GM12878 (cell line): Measurements from ENCODE around the gene OPN4. TPM values are rescaled to one million over a fixed set of nuclear protein-coding genes. Genes with fewer than 3 reads are reported as not detected.

Experiments
- CREM ChIP-seq: IDR thresholded peaks from 2 replicates; pipeline ENCODE4 v1.6.1; 2014; ENCODE audit warnings: antibody characterized with exemption, low read depth
- E4F1 ChIP-seq: fragments of 450-650 bp; IDR thresholded peaks from 2 replicates; pipeline ENCODE4 v1.6.1; 2018; ENCODE audit warnings: borderline replicate concordance, mild to moderate bottlenecking; ENCODE audit not compliant: partially characterized antibody
- EED ChIP-seq: sonication (generic); IDR thresholded peaks from 2 replicates; pipeline ENCODE4 v1.6.1; 2016; ENCODE audit warnings: antibody characterized with exemption, low read depth
- EP300 ChIP-seq, 2 experiments: fragments of 150-350 bp in 1 of 2; IDR thresholded peaks; 2 replicates each; pipeline ENCODE4 v1.6.1; 2011 to 2012; ENCODE audit warnings: low read depth in 2 of 2, low read length in 2 of 2, borderline replicate concordance in 1 of 2, improper control_type of control experiment in 1 of 2, inconsistent platforms in 1 of 2; ENCODE audit not compliant: control insufficient read depth in 1 of 2
- FOXM1 ChIP-seq: IDR thresholded peaks from 2 replicates; pipeline ENCODE4 v1.6.1; 2012; ENCODE audit warnings: low read depth, mild to moderate bottlenecking, inconsistent platforms, low read length, moderate library complexity
- HCFC1 ChIP-seq: fragments of 150-350 bp; IDR thresholded peaks from 2 replicates; pipeline ENCODE4 v1.6.1; 2014; ENCODE audit warnings: low read length
- IRF5 ChIP-seq: fragments of 450-650 bp; IDR thresholded peaks from 2 replicates; pipeline ENCODE4 v1.6.1; 2017; ENCODE audit warnings: borderline replicate concordance
- MLLT1 ChIP-seq: fragments of 450-650 bp; IDR thresholded peaks from 2 replicates; pipeline ENCODE4 v1.6.1; 2016; ENCODE audit warnings: mild to moderate bottlenecking
- NBN ChIP-seq: fragments of 450-650 bp; IDR thresholded peaks from 2 replicates; pipeline ENCODE4 v1.6.1; 2016
- NR2F1 ChIP-seq: fragments of 450-650 bp; conservative IDR thresholded peaks from 2 replicates; pipeline ENCODE4 v1.6.1; 2017; ENCODE audit warnings: mild to moderate bottlenecking
- POLR2AphosphoS5 ChIP-seq: IDR thresholded peaks from 2 replicates; pipeline ENCODE4 v1.6.1; 2011; ENCODE audit warnings: mild to moderate bottlenecking, low read length, inconsistent platforms
- SKIL ChIP-seq: fragments of 450-650 bp; IDR thresholded peaks from 2 replicates; pipeline ENCODE4 v1.6.1; 2017; ENCODE audit warnings: mild to moderate bottlenecking, low read depth, inconsistent platforms; ENCODE audit not compliant: poor library complexity, severe bottlenecking
- SMAD5 ChIP-seq: IDR thresholded peaks from 2 replicates; pipeline ENCODE4 v1.6.1; 2016; ENCODE audit warnings: antibody characterized with exemption, low read depth
- SPI1 ChIP-seq: IDR thresholded peaks from 2 replicates; pipeline ENCODE4 v1.6.1; 2011; ENCODE audit warnings: low read depth, mild to moderate bottlenecking, low read length, moderate library complexity, borderline replicate concordance; ENCODE audit not compliant: insufficient read depth
- TAF1 ChIP-seq: IDR thresholded peaks from 2 replicates; pipeline ENCODE4 v1.6.1; 2011; ENCODE audit warnings: mild to moderate bottlenecking, low read depth, low read length, borderline replicate concordance
- TCF12 ChIP-seq: IDR thresholded peaks from 2 replicates; pipeline ENCODE4 v1.6.1; 2011; ENCODE audit warnings: low read depth, mild to moderate bottlenecking, low read length
- TCF3 ChIP-seq: IDR thresholded peaks from 2 replicates; pipeline ENCODE4 v1.6.1; 2012; ENCODE audit warnings: low read depth, mild to moderate bottlenecking, low read length, borderline replicate concordance; ENCODE audit not compliant: insufficient read depth
- YBX1 ChIP-seq: fragments of 450-650 bp; IDR thresholded peaks from 2 replicates; pipeline ENCODE4 v1.6.1; 2016; ENCODE audit warnings: antibody characterized with exemption
- ZBTB40 ChIP-seq: fragments of 450-650 bp; IDR thresholded peaks from 2 replicates; pipeline ENCODE4 v1.6.1; 2016; ENCODE audit warnings: mild to moderate bottlenecking, moderate library complexity, borderline replicate concordance
- polyA plus RNA-seq, 11 experiments: library from polyadenylated mRNA; depleted of rRNA in 4 of 11; unstranded in 6 of 11; stranded (reverse) in 5 of 11; fragments of >200 nt; fragmentation: Nextera tagmentation in 4 of 11; fragmentation: Illumina TruSeq in 1 of 11; extraction: Ambion mirVana in 4 of 11; extraction: Trizol in 1 of 11; gene quantifications; 1 replicate in 1 of 11; 2 replicates in 10 of 11; pipeline versions ENCODE4 v1.2.1 to v1.2.3, GENCODE V29; 2011 to 2016; ENCODE audit warnings: inconsistent platforms in 2 of 11, missing spikeins in 2 of 11, low read depth in 1 of 11
- total RNA-seq, 4 experiments: library from RNA; depleted of rRNA in 3 of 4; stranded (reverse); fragments of >200 nt in 3 of 4; fragmentation: Illumina TruSeq in 1 of 4; extraction: Trizol in 1 of 4; gene quantifications; 2 replicates each; pipeline versions ENCODE4 v1.2.1 to v1.2.3, GENCODE V29; 2013 to 2021

OPN4 gene
- total and polyA plus RNA-seq, 10 of the 15 experiments (the other 5 are each of a cell fraction or from before 2014, with no cell fraction given): not detected

- TF ChIP-seq SMAD5: no peak
- no peak for TF ChIP-seq TAF1
- no peak for TF ChIP-seq EP300 (IDR thresholded peaks at IDR 0.05; ENCODE audit: borderline replicate concordance in 1 of 2, control insufficient read depth in 1 of 2, low read depth in 2 of 2, low read length in 2 of 2)
- no peak for TF ChIP-seq ZBTB40
- 0 out of 2 replicates have a peak, but pooled peaks have one; percentile 7 for TF ChIP-seq CREM
- peak; percentile 90 for TF ChIP-seq SPI1
- no peak for TF ChIP-seq FOXM1
- peak; percentile 66; the same call in 1 of the 2 replicates for TF ChIP-seq MLLT1
- 0 out of 2 replicates have a peak, but pooled peaks have one; percentile 32 for TF ChIP-seq TCF3
- 0 out of 2 replicates have a peak, but pooled peaks have one; percentile 39 for TF ChIP-seq NBN
- TF ChIP-seq EED: peak; percentile 36; the same call in 1 of the 2 replicates
- TF ChIP-seq SKIL: peak; percentile 60
- TF ChIP-seq E4F1: no peak
- TF ChIP-seq TCF12: peak; percentile 71; the same call in 1 of the 2 replicates
- TF ChIP-seq NR2F1: no peak
- TF ChIP-seq YBX1: no peak
- TF ChIP-seq POLR2AphosphoS5: peak; percentile 65
- TF ChIP-seq IRF5: no peak
- TF ChIP-seq HCFC1: no peak
These were observed 58.0 kb downstream of the OPN4 start (continued) for GRCh38 chr10:86712317-86712707.
